ENCODE data around the gene ITPR2.

ITPR2 gene

DNA sequence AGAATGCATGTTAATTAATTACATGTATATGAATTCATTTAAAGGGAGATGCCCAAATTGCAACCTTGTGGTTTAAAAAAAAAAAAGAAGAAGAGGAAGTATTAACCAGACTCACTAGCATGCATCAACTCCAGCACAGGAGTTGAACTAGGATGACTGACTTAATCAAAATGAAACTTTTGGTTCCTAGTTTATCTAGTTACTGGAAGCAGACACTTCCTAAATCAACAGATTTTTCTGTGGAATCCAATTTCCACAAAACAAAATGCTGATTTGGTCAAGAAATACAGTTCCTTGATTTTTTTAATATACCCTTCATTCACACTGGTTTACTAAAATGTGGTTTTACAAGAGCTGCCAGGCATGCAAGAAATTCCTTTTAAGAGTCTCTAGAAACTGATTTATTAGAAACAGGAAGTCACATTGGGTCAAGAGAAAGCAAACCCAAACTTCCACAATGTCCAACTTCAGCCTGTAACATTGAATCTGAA lies 41.6 kb downstream of the ITPR2 start:
- Histone ChIP-seq H3K79me1 (replicated peaks; ENCODE audit: low read length, poor library complexity, severe bottlenecking) (peaks cover 9% of the 10 kb centered on the region), H3K18ac (ENCODE audit: low read depth in 1 of 2, low read length in 2 of 2) (no peak overlapping the region), H3K36me3 (ENCODE audit: control insufficient read depth in 1 of 2, insufficient read depth in 2 of 2, low read depth in 1 of 2, low read length in 2 of 2) (no peaks in the 10 kb centered on the region), H2BK120ac (ENCODE audit: low read depth, low read length) (no peak overlapping the region), H3K4me2 (ENCODE audit: low read length, poor library complexity, severe bottlenecking) (no peak overlapping the region), H3K4ac (ENCODE audit: low read depth in 1 of 2, low read length in 2 of 2) (no peak overlapping the region), H4K91ac (ENCODE audit: low read length) (no peak overlapping the region), H4K8ac (ENCODE audit: low read length) (no peak overlapping the region), H3K4me1 (ENCODE audit: control insufficient read depth, insufficient read depth, low read depth, low read length) (peaks cover 3% of the 10 kb centered on the region), H2BK12ac (ENCODE audit: low read length in 2 of 2) (no peak overlapping the region), H2BK5ac (ENCODE audit: low read depth, low read length, poor library complexity, severe bottlenecking) (no peak overlapping the region), H3K27me3 (ENCODE audit: control insufficient read depth in 1 of 2, insufficient read depth in 1 of 2, low read length in 2 of 2) (no peaks in the 10 kb centered on the region), H2BK15ac (ENCODE audit: low read depth, poor library complexity, severe bottlenecking) (no peak overlapping the region), H3K14ac (ENCODE audit: low read length in 2 of 2) (no peak overlapping the region), H2AK5ac (ENCODE audit: low read length, severe bottlenecking) (no peak overlapping the region), H2AFZ (ENCODE audit: low read depth, low read length) (no peak overlapping the region), H3K9ac (ENCODE audit: low read length) (no peak overlapping the region), H3K23ac (ENCODE audit: low read length in 2 of 2) (no peak overlapping the region), H3K27ac (ENCODE audit: low read length, poor library complexity, severe bottlenecking) (peak overlapping the region; percentile 72), H3K4me3 (ENCODE audit: insufficient read depth in 1 of 2, low read depth in 1 of 2, low read length in 2 of 2) (no peak overlapping the region), H3K9me3 (ENCODE audit: control insufficient read depth, low read length) (no peaks in the 10 kb centered on the region)
- DNase-seq, result peak; percentile 62

DNA sequence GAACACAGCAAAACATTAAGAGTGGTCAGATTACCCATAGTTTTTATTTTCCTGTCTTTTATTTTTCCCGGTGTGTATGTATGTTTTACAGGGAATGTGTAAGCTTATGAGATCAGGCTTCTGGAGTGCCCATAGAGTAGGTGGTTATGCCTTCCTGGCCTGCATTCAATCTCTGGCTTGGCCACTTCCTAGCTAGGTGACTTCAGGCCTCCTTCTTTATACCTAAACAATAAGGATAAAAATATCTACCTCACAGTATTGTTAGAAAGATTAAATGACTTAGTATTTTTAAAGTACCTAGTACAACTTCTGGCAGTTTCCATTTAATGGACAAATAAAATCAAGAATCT lies 42.4 kb downstream of the ITPR2 start:
- H3K4me1 ChIP-seq (ENCODE audit: control insufficient read depth, insufficient read depth, low read depth, low read length), result peaks cover 3% of the 10 kb centered on the region
- peak overlapping the region in 1 of 2 experiments; percentile 77 for H2BK12ac ChIP-seq (ENCODE audit: low read length in 2 of 2)
- H3K9me3 ChIP-seq (ENCODE audit: control insufficient read depth, low read length), result no peaks in the 10 kb centered on the region
- H3K18ac ChIP-seq (ENCODE audit: low read depth in 1 of 2, low read length in 2 of 2), result peak overlapping the region in 1 of 2 experiments; percentile 73
- H2AK5ac ChIP-seq (ENCODE audit: low read length, severe bottlenecking), result no peak overlapping the region
- H3K27me3 ChIP-seq (ENCODE audit: control insufficient read depth in 1 of 2, insufficient read depth in 1 of 2, low read length in 2 of 2), result no peaks in the 10 kb centered on the region
- no peak overlapping the region for H2AFZ ChIP-seq (ENCODE audit: low read depth, low read length)
- H3K9ac ChIP-seq (ENCODE audit: low read length), result no peak overlapping the region
- H3K23ac ChIP-seq (ENCODE audit: low read length in 2 of 2), result no peak overlapping the region
- no peak overlapping the region for H3K14ac ChIP-seq (ENCODE audit: low read length in 2 of 2)
- no CpG with 5 or more reads among the region's 1 CpG for WGBS
- H3K4me3 ChIP-seq (ENCODE audit: insufficient read depth in 1 of 2, low read depth in 1 of 2, low read length in 2 of 2), result no peak overlapping the region
- DNase-seq, result no peak
- H4K91ac ChIP-seq (ENCODE audit: low read length), result no peak overlapping the region
- H2BK120ac ChIP-seq (ENCODE audit: low read depth, low read length), result no peak overlapping the region
- no peak overlapping the region for H2BK15ac ChIP-seq (ENCODE audit: low read depth, poor library complexity, severe bottlenecking)
- peak overlapping the region in 1 of 2 experiments; percentile 91 for H3K4ac ChIP-seq (ENCODE audit: low read depth in 1 of 2, low read length in 2 of 2)
- peak overlapping the region; percentile 41 for H3K27ac ChIP-seq (ENCODE audit: low read length, poor library complexity, severe bottlenecking)
- H3K79me1 ChIP-seq (replicated peaks; ENCODE audit: low read length, poor library complexity, severe bottlenecking), result peaks cover 7% of the 10 kb centered on the region
- H4K8ac ChIP-seq (ENCODE audit: low read length), result no peak overlapping the region
- H3K4me2 ChIP-seq (ENCODE audit: low read length, poor library complexity, severe bottlenecking), result no peak overlapping the region
- no peak overlapping the region for H2BK5ac ChIP-seq (ENCODE audit: low read depth, low read length, poor library complexity, severe bottlenecking)
- no peaks in the 10 kb centered on the region for H3K36me3 ChIP-seq (ENCODE audit: control insufficient read depth in 1 of 2, insufficient read depth in 2 of 2, low read depth in 1 of 2, low read length in 2 of 2)

DNA sequence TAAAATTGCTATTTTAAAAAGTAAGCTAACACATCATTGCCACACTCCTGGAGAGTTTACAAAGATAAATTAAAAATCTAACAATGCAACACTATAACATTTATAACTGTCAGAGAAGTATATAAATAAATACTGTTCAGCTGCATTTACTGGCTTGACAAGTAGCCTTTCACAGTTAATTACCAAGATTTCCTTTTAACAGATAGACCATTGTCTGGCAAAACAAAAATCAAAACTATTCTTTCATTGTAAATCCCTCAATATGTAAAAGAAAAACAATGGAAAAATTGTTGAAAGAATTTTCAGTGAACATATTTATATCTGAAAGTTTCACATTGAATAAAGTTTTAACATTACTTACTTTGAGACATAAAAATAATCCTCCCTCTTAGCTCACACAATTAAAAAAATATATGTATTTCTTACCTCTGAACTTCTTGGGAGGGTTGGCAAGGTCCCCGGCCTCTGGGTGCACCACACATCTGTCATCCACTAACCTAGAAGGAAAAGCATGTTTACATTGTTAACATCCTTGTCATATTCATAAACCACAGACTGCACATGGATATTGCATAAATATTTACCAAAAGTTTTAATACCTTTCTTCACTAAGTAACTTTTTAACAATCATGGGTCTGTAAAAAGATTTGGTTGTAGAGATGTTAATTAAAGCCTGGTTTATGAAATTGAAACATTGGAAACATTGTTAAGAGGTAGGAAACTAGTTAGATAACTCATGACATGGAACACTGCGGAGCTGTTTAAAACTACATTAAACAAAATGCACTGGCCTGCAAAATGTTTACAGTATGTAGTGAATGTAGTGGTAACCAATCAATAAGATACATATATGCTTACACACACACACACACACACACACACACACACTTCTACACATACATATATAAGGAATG lies 43.0 kb downstream of the ITPR2 start:
- peaks cover 3% of the 10 kb centered on the region for H3K4me1 ChIP-seq (ENCODE audit: control insufficient read depth, insufficient read depth, low read depth, low read length)
- WGBS, result 0% methylated on average over 1 of the region's 2 CpGs
- H4K91ac ChIP-seq (ENCODE audit: low read length), result no peak overlapping the region
- H3K23ac ChIP-seq (ENCODE audit: low read length in 2 of 2), result no peak overlapping the region
- no peak overlapping the region for H2AK5ac ChIP-seq (ENCODE audit: low read length, severe bottlenecking)
- no peak overlapping the region for H2BK15ac ChIP-seq (ENCODE audit: low read depth, poor library complexity, severe bottlenecking)
- H3K27ac ChIP-seq (ENCODE audit: low read length, poor library complexity, severe bottlenecking), result no peak overlapping the region
- no peak overlapping the region for H3K4ac ChIP-seq (ENCODE audit: low read depth in 1 of 2, low read length in 2 of 2)
- no peak overlapping the region for H4K8ac ChIP-seq (ENCODE audit: low read length)
- no peak overlapping the region for H2BK12ac ChIP-seq (ENCODE audit: low read length in 2 of 2)
- no peak overlapping the region for H2BK120ac ChIP-seq (ENCODE audit: low read depth, low read length)
- no peak overlapping the region for H3K18ac ChIP-seq (ENCODE audit: low read depth in 1 of 2, low read length in 2 of 2)
- H3K79me1 ChIP-seq (replicated peaks; ENCODE audit: low read length, poor library complexity, severe bottlenecking), result peaks cover 7% of the 10 kb centered on the region
- H3K9ac ChIP-seq (ENCODE audit: low read length), result no peak overlapping the region
- H3K9me3 ChIP-seq (ENCODE audit: control insufficient read depth, low read length), result no peaks in the 10 kb centered on the region
- DNase-seq, result peak; percentile 64
- no peak overlapping the region for H3K4me2 ChIP-seq (ENCODE audit: low read length, poor library complexity, severe bottlenecking)
- no peaks in the 10 kb centered on the region for H3K27me3 ChIP-seq (ENCODE audit: control insufficient read depth in 1 of 2, insufficient read depth in 1 of 2, low read length in 2 of 2)
- H2AFZ ChIP-seq (ENCODE audit: low read depth, low read length), result no peak overlapping the region
- H3K4me3 ChIP-seq (ENCODE audit: insufficient read depth in 1 of 2, low read depth in 1 of 2, low read length in 2 of 2), result no peak overlapping the region
- H2BK5ac ChIP-seq (ENCODE audit: low read depth, low read length, poor library complexity, severe bottlenecking), result no peak overlapping the region
- H3K14ac ChIP-seq (ENCODE audit: low read length in 2 of 2), result no peak overlapping the region
- H3K36me3 ChIP-seq (ENCODE audit: control insufficient read depth in 1 of 2, insufficient read depth in 2 of 2, low read depth in 1 of 2, low read length in 2 of 2), result no peaks in the 10 kb centered on the region

DNA sequence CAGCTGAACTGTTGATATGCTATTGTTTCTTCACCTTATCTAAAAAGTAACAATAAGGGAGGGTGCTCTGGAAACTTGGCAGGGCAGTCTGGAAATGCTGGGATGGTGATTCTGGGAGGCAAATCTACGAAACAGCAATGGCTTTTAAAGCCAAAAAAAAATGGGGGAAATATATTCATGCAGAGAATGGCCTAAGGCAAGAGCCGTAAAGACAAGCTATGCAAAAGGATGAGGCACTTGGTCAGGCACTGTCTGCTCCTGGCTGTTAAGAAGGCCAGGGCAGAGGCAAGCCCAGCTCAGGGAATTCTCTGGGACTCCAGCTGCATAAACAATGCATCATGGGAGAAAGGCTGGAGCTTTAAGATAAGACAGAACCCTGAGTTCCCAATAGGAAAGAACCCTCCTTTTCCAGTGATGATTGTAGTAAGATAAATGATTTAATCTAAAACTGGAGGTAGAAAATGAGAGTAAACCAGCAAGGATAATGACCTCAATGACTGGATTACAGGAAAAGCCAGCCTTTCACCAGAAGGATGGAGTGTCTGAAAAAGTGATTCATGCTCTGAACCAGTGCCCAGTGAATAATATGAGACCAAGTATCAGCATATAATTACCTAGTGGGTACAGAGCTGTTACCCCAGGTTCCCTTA lies 46.0 kb downstream of the ITPR2 start:
- no peak overlapping the region for H2BK12ac ChIP-seq (ENCODE audit: low read length in 2 of 2)
- no peak overlapping the region for H3K4me3 ChIP-seq (ENCODE audit: insufficient read depth in 1 of 2, low read depth in 1 of 2, low read length in 2 of 2)
- H4K91ac ChIP-seq (ENCODE audit: low read length), result no peak overlapping the region
- 57% methylated on average over 2 of the region's 2 CpGs for WGBS
- H3K27me3 ChIP-seq (ENCODE audit: control insufficient read depth in 1 of 2, insufficient read depth in 1 of 2, low read length in 2 of 2), result no peaks in the 10 kb centered on the region
- H3K23ac ChIP-seq (ENCODE audit: low read length in 2 of 2), result no peak overlapping the region
- H3K18ac ChIP-seq (ENCODE audit: low read depth in 1 of 2, low read length in 2 of 2), result peak overlapping the region in 1 of 2 experiments; percentile 25
- no peak overlapping the region for H2AK5ac ChIP-seq (ENCODE audit: low read length, severe bottlenecking)
- peaks cover 3% of the 10 kb centered on the region for H3K4me1 ChIP-seq (ENCODE audit: control insufficient read depth, insufficient read depth, low read depth, low read length)
- no peak overlapping the region for H3K4me2 ChIP-seq (ENCODE audit: low read length, poor library complexity, severe bottlenecking)
- no peak overlapping the region for H2BK120ac ChIP-seq (ENCODE audit: low read depth, low read length)
- peaks cover 4% of the 10 kb centered on the region for H3K79me1 ChIP-seq (replicated peaks; ENCODE audit: low read length, poor library complexity, severe bottlenecking)
- H2BK15ac ChIP-seq (ENCODE audit: low read depth, poor library complexity, severe bottlenecking), result no peak overlapping the region
- H2AFZ ChIP-seq (ENCODE audit: low read depth, low read length), result no peak overlapping the region
- no peaks in the 10 kb centered on the region for H3K36me3 ChIP-seq (ENCODE audit: control insufficient read depth in 1 of 2, insufficient read depth in 2 of 2, low read depth in 1 of 2, low read length in 2 of 2)
- peak overlapping the region; percentile 48 for H3K27ac ChIP-seq (ENCODE audit: low read length, poor library complexity, severe bottlenecking)
- no peak overlapping the region for H3K4ac ChIP-seq (ENCODE audit: low read depth in 1 of 2, low read length in 2 of 2)
- no peak overlapping the region for H4K8ac ChIP-seq (ENCODE audit: low read length)
- no peaks in the 10 kb centered on the region for H3K9me3 ChIP-seq (ENCODE audit: control insufficient read depth, low read length)
- peak overlapping the region; percentile 46 for H3K9ac ChIP-seq (ENCODE audit: low read length)
- H3K14ac ChIP-seq (ENCODE audit: low read length in 2 of 2), result no peak overlapping the region
- no peak overlapping the region for H2BK5ac ChIP-seq (ENCODE audit: low read depth, low read length, poor library complexity, severe bottlenecking)
- peak; percentile 80 for DNase-seq

All from mesenchymal stem cell (in vitro differentiated cells and primary cell).